ENCODE data around the gene FLNB.

FLNB gene

GRCh38 chr3:58029842-58030584, 21.8 kb downstream of the FLNB start (continued):
- TF ChIP-seq AEBP2 (tag by site-specific recombination; IDR thresholded peaks at IDR 0.05; ENCODE audit: borderline replicate concordance) (no peak), ZNF513 (tag by site-specific recombination; IDR thresholded peaks at IDR 0.05) (0 out of 2 replicates have a peak, but pooled peaks have one; percentile 13), ZNF561 (tag by site-specific recombination; IDR thresholded peaks at IDR 0.05; ENCODE audit: borderline replicate concordance) (0 out of 2 replicates have a peak, but pooled peaks have one; percentile 44), ZNF530 (tag by site-specific recombination; IDR thresholded peaks at IDR 0.05; ENCODE audit: low read depth) (no peak), ZNF174 (tag by site-specific recombination; IDR thresholded peaks at IDR 0.05) (no peak), CTCF (tag by site-specific recombination; IDR thresholded peaks at IDR 0.05) (no peak), ZFHX2 (tag by site-specific recombination; conservative IDR thresholded peaks at IDR 0.05) (no peak), ZNF366 (tag by site-specific recombination; conservative IDR thresholded peaks at IDR 0.05) (peak; percentile 69; the same call in 1 of the 2 replicates), ZNF26 (tag by site-specific recombination; IDR thresholded peaks at IDR 0.05) (no peak), ZNF529 (tag by site-specific recombination; IDR thresholded peaks at IDR 0.05; ENCODE audit: insufficient replicate concordance) (no peak), KLF10 (tag by site-specific recombination; IDR thresholded peaks at IDR 0.05) (no peak), SCRT2 (tag by site-specific recombination; IDR thresholded peaks at IDR 0.05) (no peak), ZXDB (tag by site-specific recombination; IDR thresholded peaks at IDR 0.05) (0 out of 2 replicates have a peak, but pooled peaks have one; percentile 59), ZNF488 (tag by site-specific recombination; IDR thresholded peaks at IDR 0.05) (no peak), ZBTB1 (tag by site-specific recombination; IDR thresholded peaks at IDR 0.05) (no peak), ZNF112 (tag by site-specific recombination; IDR thresholded peaks at IDR 0.05) (no peak), ZBTB48 (tag by site-specific recombination; IDR thresholded peaks at IDR 0.05) (no peak), ZNF132 (tag by site-specific recombination; IDR thresholded peaks at IDR 0.05; ENCODE audit: borderline replicate concordance) (no peak), ZBTB7A (tag by site-specific recombination; IDR thresholded peaks at IDR 0.05; ENCODE audit: low read depth) (no peak), ZNF350 (tag by site-specific recombination; IDR thresholded peaks at IDR 0.05) (no peak), ZNF214 (tag by site-specific recombination; IDR thresholded peaks at IDR 0.05; ENCODE audit: borderline replicate concordance) (no peak), PRDM10 (tag by site-specific recombination; IDR thresholded peaks at IDR 0.05) (0 out of 2 replicates have a peak, but pooled peaks have one; percentile 58), ZNF645 (tag by site-specific recombination; IDR thresholded peaks at IDR 0.05) (no peak)

Data from HEK293 (cell line).